Measurements from ENCODE around the gene KIAA1671. TPM values are rescaled to one million over a fixed set of nuclear protein-coding genes. Genes with fewer than 3 reads are reported as not detected.

KIAA1671 gene
- total and polyA plus RNA-seq, 2 of the 13 experiments (the other 11 are each of a cell fraction or from before 2014, with no cell fraction given) = 13.5 to 13.6 TPM

- H3K4me2 ChIP-seq (ENCODE audit: low read depth, low read length) = no peak overlapping the region
- TF ChIP-seq KDM4B (CRISPR knock-in tag; IDR thresholded peaks at IDR 0.05) (no peak), MXD3 (CRISPR knock-in tag; IDR thresholded peaks at IDR 0.05) (no peak), SMARCC2 (IDR thresholded peaks at IDR 0.05) (no peak), TCF7L2 (IDR thresholded peaks at IDR 0.05; ENCODE audit: low read depth, low read length) (no peak), ZNF230 (CRISPR knock-in tag; IDR thresholded peaks at IDR 0.05) (no peak), ZNF567 (CRISPR knock-in tag; IDR thresholded peaks at IDR 0.05; ENCODE audit: borderline replicate concordance) (no peak), ZNF710 (CRISPR knock-in tag; IDR thresholded peaks at IDR 0.05; ENCODE audit: borderline replicate concordance) (no peak), SNAPC5 (CRISPR knock-in tag; IDR thresholded peaks at IDR 0.05; ENCODE audit: borderline replicate concordance) (no peak), ZNF280B (CRISPR knock-in tag; IDR thresholded peaks at IDR 0.05; ENCODE audit: borderline replicate concordance) (no peak), ZNF292 (CRISPR knock-in tag; IDR thresholded peaks at IDR 0.05; ENCODE audit: borderline replicate concordance, low read depth) (no peak), CREBL2 (CRISPR knock-in tag; IDR thresholded peaks at IDR 0.05; ENCODE audit: borderline replicate concordance) (no peak), BCLAF1 (IDR thresholded peaks at IDR 0.05) (no peak), ZNF12 (CRISPR knock-in tag; IDR thresholded peaks at IDR 0.05) (no peak), ZNF652 (CRISPR knock-in tag; IDR thresholded peaks at IDR 0.05; ENCODE audit: borderline replicate concordance, low read depth) (no peak)
- H3K27me3 ChIP-seq (ENCODE audit: control insufficient read depth in 1 of 2, insufficient read depth in 2 of 2, low read length in 2 of 2) = no peaks in the 10 kb centered on the region
- CTCF ChIA-PET (ENCODE audit: low intra/inter-chr PET ratio, low total read pairs) = no interaction called here
- in situ Hi-C loops (cut with HindIII; ENCODE audit: extremely low pct_ligation_motif_present, low pct_unique_long_range_greater_than_20kb) = no loop called here
- no peaks in the 10 kb centered on the region for H3K36me3 ChIP-seq (replicated peaks in 1 of 2; ENCODE audit: control insufficient read depth in 1 of 2, insufficient read depth in 2 of 2, low read length in 2 of 2)
- H3K27ac ChIP-seq (ENCODE audit: extremely low read length, insufficient read depth, low read length) = no peak overlapping the region
- intact Hi-C loops (cut with micrococcal nuclease; ENCODE audit: unreplicated experiment) = no loop called here
- no peak for ATAC-seq
- no peak overlapping the region for H3K4me3 ChIP-seq (replicated peaks in 1 of 3; ENCODE audit: insufficient read depth in 1 of 3, low read depth in 2 of 3, low read length in 3 of 3)
- H2AFZ ChIP-seq (ENCODE audit: low read length) = no peak overlapping the region
- no peak overlapping the region for H3K9ac ChIP-seq (ENCODE audit: insufficient read depth, low read depth, low read length)
- FAIRE-seq = no peak
- POLR2A ChIA-PET = no interaction called here
- no peaks in the 10 kb centered on the region for H3K79me2 ChIP-seq (ENCODE audit: insufficient read depth, low read length)
- no peaks in the 10 kb centered on the region for H4K20me1 ChIP-seq (ENCODE audit: insufficient read depth, low read length)
- DNase-seq (ENCODE audit: low spot score) = no peak
- H3K4me1 ChIP-seq (ENCODE audit: insufficient read depth, low read length) = no peaks in the 10 kb centered on the region
- 99% methylated on average over 15 of the region's 16 CpGs for WGBS (ENCODE audit: low lambda C conversion rate)
- no peaks in the 10 kb centered on the region for H3K9me3 ChIP-seq (ENCODE audit: low read length)
- no TSS peak for BruUV-seq (replicated peaks)
Measured at GRCh38 chr22:25062386-25063085, 110.0 kb downstream of the KIAA1671 start.
